HEK293 (cell line): ENCODE results near the gene DMWD.

ENCODE experiments used
- KLF1 ChIP-seq: fragments of 450-650 bp; formaldehyde crosslinking; IDR thresholded peaks from 2 replicates; pipeline ENCODE4 v1.5.1; 2016; ENCODE audit warnings: missing biosample characterization, missing genetic modification characterization
- OSR2 ChIP-seq: fragments of 450-650 bp; formaldehyde crosslinking; IDR thresholded peaks from 2 replicates; pipeline ENCODE4 v1.5.1; 2016; ENCODE audit warnings: missing biosample characterization, missing genetic modification characterization
- PRDM10 ChIP-seq: fragments of 450-650 bp; formaldehyde crosslinking; IDR thresholded peaks from 2 replicates; pipeline ENCODE4 v1.5.1; 2016; ENCODE audit warnings: missing biosample characterization, missing genetic modification characterization
- SP3 ChIP-seq: fragments of 450-650 bp; formaldehyde crosslinking; IDR thresholded peaks from 2 replicates; pipeline ENCODE4 v1.5.1; 2016; ENCODE audit warnings: missing biosample characterization, missing genetic modification characterization
- SP7 ChIP-seq: fragments of 450-650 bp; formaldehyde crosslinking; IDR thresholded peaks from 2 replicates; pipeline ENCODE4 v1.5.1; 2016; ENCODE audit warnings: missing biosample characterization, missing genetic modification characterization
- TCF7L2 ChIP-seq: IDR thresholded peaks from 2 replicates; pipeline ENCODE4 v1.6.1; 2011; ENCODE audit warnings: low read depth, mild to moderate bottlenecking, inconsistent platforms, low read length, moderate library complexity, borderline replicate concordance
- ZBTB10 ChIP-seq: fragments of 450-650 bp; formaldehyde crosslinking; IDR thresholded peaks from 2 replicates; pipeline ENCODE4 v1.5.1; 2016; ENCODE audit warnings: missing biosample characterization, missing genetic modification characterization
- ZNF132 ChIP-seq: fragments of 450-650 bp; formaldehyde crosslinking; IDR thresholded peaks from 2 replicates; pipeline ENCODE4 v1.5.1; 2017; ENCODE audit warnings: missing biosample characterization, missing genetic modification characterization, borderline replicate concordance
- ZNF175 ChIP-seq: fragments of 450-650 bp; formaldehyde crosslinking; IDR thresholded peaks from 2 replicates; pipeline ENCODE4 v1.5.1; 2016; ENCODE audit warnings: missing biosample characterization, missing genetic modification characterization
- ZNF280C ChIP-seq: fragments of 450-650 bp; formaldehyde crosslinking; IDR thresholded peaks from 2 replicates; pipeline ENCODE4 v1.5.1; 2016; ENCODE audit warnings: missing biosample characterization, missing genetic modification characterization
- ZNF362 ChIP-seq: fragments of 450-650 bp; formaldehyde crosslinking; IDR thresholded peaks from 2 replicates; pipeline ENCODE4 v1.5.1; 2016; ENCODE audit warnings: missing biosample characterization, missing genetic modification characterization
- ZNF473 ChIP-seq: fragments of 450-650 bp; formaldehyde crosslinking; IDR thresholded peaks from 2 replicates; pipeline ENCODE4 v1.5.1; 2017; ENCODE audit warnings: missing biosample characterization, missing genetic modification characterization
- ZNF501 ChIP-seq: fragments of 450-650 bp; formaldehyde crosslinking; IDR thresholded peaks from 2 replicates; pipeline ENCODE4 v1.5.1; 2016; ENCODE audit warnings: missing biosample characterization, missing genetic modification characterization
- ZNF555 ChIP-seq: fragments of 450-650 bp; formaldehyde crosslinking; conservative IDR thresholded peaks from 2 replicates; pipeline ENCODE4 v1.5.1; 2017; ENCODE audit warnings: missing biosample characterization, mild to moderate bottlenecking, missing genetic modification characterization, inconsistent platforms
- ZNF585B ChIP-seq: fragments of 450-650 bp; formaldehyde crosslinking; IDR thresholded peaks from 2 replicates; pipeline ENCODE4 v1.5.1; 2016; ENCODE audit warnings: missing biosample characterization, missing genetic modification characterization
- ZNF639 ChIP-seq: fragments of 450-650 bp; formaldehyde crosslinking; IDR thresholded peaks from 2 replicates; pipeline ENCODE4 v1.5.1; 2016; ENCODE audit warnings: missing biosample characterization, missing genetic modification characterization
- ZNF654 ChIP-seq: fragments of 450-650 bp; formaldehyde crosslinking; IDR thresholded peaks from 2 replicates; pipeline ENCODE4 v1.5.1; 2016; ENCODE audit warnings: low read depth, missing biosample characterization, missing genetic modification characterization
- ZNF843 ChIP-seq: fragments of 450-650 bp; formaldehyde crosslinking; IDR thresholded peaks from 2 replicates; pipeline ENCODE4 v1.5.1; 2016; ENCODE audit warnings: missing biosample characterization, missing genetic modification characterization
- ZXDB ChIP-seq: fragments of 450-650 bp; formaldehyde crosslinking; IDR thresholded peaks from 2 replicates; pipeline ENCODE4 v1.5.1; 2016; ENCODE audit warnings: missing biosample characterization, missing genetic modification characterization

DMWD gene

GRCh38 chr19:45817010-45817724 is 24.5 kb upstream of the DMWD start (continued):
- TF ChIP-seq ZBTB10 (tag by site-specific recombination) (no peak), PRDM10 (tag by site-specific recombination) (peak; percentile 93), TCF7L2 (no peak), ZNF132 (tag by site-specific recombination) (no peak), OSR2 (tag by site-specific recombination) (no peak), KLF1 (tag by site-specific recombination) (no peak), ZNF555 (tag by site-specific recombination) (no peak), ZNF280C (tag by site-specific recombination) (no peak), ZNF639 (tag by site-specific recombination) (no peak), ZNF362 (tag by site-specific recombination) (peak; percentile 100), ZNF473 (tag by site-specific recombination) (no peak), ZNF175 (no peak), SP3 (peak; percentile 45; the same call in 1 of the 2 replicates), ZNF501 (tag by site-specific recombination) (no peak), ZXDB (tag by site-specific recombination) (0 out of 2 replicates have a peak, but pooled peaks have one; percentile 53), ZNF843 (tag by site-specific recombination) (0 out of 2 replicates have a peak, but pooled peaks have one; percentile 41), ZNF585B (tag by site-specific recombination) (no peak), SP7 (tag by site-specific recombination) (peak; percentile 44; the same call in 1 of the 2 replicates), ZNF654 (tag by site-specific recombination) (peak; percentile 39)
